GM21529 (cell line): Measurements from ENCODE around the gene FHIP1B.

Experiments used
- ATAC-seq: cut with Tn5 transposase; IDR thresholded peaks from one replicate; pipeline ENCODE4 v1.9.1; 2021; ENCODE audit not compliant: unreplicated experiment

FHIP1B gene

DNA sequence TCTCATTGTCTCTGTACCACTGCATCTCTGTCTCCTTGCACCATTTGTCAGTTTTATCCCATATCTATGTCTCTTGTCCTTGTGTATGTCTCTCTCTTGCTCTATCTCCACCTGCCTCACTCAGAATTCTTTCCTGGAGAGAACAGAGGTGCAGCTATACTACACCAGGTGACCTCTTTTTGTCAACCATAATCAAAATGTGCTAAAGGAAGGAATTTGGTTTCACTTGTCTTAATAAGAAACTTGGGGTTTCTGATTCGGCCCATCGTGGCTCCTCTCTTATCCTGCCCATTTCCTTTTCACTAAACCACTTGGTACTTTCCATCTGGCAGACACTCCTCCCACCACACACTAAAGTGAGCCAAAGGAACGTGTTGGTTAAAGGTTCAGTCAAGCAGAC is 31.1 kb downstream of the FHIP1B start:
- ATAC-seq: peak; percentile 78

DNA sequence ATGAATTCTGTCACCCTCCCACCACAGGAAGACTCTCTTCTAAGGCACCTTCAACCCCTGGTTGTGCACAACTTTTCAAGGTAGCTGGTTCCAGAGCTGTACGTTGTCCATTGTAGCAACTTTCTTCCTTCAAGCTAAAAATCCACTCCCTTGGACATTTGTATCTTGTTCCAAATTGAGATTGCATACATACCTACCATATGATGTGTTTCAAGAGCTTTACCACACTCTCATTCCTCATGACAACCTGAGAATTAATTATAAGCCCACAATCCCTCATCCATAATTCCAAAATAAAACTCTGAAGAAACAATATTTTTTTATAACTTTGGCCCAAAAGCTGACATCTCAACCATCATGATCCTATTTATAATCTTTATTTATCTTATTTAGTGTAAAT is 32.4 kb downstream of the FHIP1B start:
- ATAC-seq: no peak

DNA sequence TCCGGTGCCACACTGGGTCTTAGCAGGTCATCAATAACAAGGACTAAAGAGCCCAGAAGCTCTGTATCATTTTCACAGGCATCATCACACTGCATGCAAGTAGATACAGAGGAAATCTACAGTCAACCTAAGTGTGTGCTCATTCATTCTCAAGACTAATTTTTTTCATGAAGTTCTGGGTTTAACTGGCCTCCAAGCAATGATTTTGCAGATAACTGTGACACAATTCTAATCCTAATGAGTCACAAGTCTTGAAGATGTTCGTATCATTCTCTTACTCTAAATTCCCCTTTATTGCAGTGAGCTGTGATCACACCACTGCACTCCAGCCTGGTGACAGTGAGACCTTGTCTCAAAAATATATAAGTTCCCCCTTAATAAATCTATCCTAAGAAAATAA is 33.0 kb downstream of the FHIP1B start:
- no peak for ATAC-seq

DNA sequence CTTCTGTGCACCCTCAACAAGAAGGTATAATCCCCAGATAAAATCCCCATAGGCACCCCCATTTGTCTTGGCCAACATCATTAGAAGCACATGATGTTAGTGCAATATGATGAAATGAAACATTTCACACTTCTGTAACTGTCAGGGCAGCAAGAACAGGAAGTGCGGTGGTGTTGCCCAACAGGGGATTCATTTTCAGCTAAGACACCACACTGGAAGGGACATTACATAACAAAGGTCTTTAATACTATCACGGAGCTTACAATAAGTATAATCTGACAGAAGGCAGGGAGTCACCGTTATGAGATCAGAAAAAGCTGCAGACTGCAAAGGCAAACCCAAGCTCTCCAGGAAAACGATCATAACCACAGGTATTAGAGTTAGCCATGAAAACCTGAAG is 33.5 kb downstream of the FHIP1B start:
- ATAC-seq: no peak

DNA sequence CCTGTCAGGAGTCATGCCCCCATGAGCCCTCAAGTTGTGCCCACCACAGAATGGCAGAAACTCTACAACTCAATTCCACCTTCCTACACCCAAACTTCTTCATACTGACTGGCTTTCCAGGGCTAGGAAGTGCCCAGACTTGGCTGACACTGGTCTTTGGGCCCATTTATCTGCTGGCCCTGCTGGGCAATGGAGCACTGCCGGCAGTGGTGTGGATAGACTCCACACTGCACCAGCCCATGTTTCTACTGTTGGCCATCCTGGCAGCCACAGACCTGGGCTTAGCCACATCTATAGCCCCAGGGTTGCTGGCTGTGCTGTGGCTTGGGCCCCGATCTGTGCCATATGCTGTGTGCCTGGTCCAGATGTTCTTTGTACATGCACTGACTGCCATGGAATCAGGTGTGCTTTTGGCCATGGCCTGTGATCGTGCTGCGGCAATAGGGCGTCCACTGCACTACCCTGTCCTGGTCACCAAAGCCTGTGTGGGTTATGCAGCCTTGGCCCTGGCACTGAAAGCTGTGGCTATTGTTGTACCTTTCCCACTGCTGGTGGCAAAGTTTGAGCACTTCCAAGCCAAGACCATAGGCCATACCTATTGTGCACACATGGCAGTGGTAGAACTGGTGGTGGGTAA is 35.1 kb downstream of the FHIP1B start, which contains the start of gene OR52W1:
Gene OR52W1, plus strand, starts transcription at position 51 of the 637 bp plus-strand sequence. Its CDS starts 0 bp downstream, at position 51.
- no peak for ATAC-seq

DNA sequence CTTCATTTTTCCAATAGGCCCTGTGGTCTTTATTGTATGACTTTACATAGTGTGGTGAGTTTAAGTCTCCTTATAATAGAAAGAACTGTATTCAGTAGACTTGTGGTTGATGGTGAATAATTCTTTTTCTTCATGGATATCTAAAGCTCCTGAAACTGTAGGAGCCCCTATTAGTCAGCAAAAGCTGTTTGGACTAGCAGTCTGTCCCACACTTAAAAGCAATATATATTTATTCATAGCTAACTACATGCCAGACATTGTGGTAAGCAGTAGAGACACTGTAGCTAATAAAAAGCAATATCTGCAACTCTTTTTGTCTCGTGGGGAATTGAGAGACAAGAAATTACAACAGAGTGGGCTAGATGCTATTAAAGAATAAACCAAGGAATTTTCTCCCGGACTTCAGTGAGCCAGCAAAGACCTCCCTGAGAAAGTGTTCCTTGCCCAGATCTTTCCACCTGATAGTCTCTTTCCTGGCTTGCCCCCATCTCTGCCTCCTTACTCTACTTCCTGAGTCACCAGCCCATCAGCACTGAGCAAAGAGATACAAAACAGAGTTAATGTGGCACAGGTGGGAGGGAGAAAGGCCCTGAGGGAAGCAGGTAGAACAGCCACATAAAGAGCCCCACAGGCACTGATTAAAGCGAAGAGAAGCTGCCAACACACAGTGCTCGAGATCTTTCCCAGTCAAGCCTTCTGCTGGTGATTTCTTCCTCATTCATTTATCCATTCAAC is 36.8 kb downstream of the FHIP1B start:
- ATAC-seq: no peak

DNA sequence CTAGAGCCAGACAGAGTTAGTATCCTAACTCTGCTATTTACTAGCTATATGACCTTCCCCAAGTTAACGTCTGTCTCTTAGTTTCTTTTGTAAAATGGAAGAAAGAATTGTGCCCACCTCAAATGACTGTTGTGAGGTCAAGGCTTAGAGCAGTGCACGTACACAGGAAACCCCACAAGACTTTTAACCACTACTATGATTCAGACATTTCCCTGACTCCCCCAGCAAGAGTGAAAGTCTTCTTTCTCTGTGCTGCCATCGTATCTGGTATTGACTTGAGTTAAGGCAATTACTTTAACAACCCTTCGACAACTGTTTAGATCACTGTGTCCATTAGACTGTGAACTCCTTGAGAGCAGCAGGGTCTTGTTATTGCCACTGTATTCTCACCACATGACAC is 38.0 kb downstream of the FHIP1B start:
- no peak for ATAC-seq

DNA sequence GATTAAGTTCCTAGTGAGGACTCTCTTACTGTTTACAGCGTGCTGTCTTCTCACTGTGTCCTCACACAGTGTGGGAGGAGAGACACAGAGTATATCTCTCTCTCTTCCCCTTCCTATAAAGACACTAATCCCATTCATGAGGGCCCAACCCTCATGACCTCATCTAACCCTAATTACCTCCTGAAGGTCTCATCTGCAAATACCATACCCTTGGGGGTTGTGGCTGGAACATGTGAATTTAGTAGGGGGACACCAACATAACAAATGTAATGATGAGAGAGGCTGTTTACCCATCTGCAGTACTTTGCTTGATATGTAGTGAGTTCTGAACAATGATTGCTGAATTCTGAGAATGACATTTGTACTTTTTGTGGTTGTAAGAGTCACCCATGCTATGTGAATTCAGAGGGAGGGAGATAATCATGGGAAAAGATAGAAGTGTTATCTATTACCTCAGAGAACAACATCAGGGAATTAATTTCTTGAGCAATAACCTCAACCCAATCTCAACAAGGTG is 40.3 kb downstream of the FHIP1B start:
- no peak for ATAC-seq

DNA sequence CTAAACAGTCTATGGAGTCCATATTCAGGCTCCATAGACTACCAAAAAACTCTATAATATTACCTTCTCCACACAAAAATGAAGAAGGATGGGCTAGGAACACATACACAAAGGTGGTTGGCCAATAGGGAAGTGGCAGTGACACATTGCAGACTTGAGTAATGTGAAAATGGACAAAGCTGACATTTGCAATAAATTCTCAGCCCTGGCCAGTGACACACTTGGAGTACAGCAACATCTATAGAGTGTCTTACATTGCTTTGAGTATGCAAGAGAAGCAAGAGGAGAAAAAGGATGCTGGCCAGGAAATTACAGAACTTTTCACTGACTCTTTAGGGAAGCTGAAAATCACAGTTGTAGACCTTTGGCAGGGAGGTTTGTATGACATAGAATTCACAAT is 42.7 kb downstream of the FHIP1B start:
- no peak for ATAC-seq

DNA sequence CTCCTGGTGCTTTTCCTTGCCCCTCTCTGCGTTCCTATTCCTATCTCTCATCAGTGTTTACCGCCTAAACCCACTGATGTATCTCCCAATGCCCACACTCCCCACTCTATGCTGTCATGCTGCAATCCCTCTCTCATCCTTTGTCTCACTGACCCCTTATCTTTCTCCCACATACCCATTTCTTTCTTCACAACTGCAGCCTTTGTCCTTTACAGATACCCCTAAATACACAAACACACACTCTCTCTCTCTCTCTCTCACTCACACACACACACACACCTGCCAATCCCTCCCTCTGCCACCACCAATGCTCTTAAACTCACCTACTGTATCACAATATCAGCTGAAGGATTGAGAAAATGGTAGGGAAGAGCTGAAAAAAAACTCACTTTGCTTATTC is 59.0 kb downstream of the FHIP1B start:
- no peak for ATAC-seq

DNA sequence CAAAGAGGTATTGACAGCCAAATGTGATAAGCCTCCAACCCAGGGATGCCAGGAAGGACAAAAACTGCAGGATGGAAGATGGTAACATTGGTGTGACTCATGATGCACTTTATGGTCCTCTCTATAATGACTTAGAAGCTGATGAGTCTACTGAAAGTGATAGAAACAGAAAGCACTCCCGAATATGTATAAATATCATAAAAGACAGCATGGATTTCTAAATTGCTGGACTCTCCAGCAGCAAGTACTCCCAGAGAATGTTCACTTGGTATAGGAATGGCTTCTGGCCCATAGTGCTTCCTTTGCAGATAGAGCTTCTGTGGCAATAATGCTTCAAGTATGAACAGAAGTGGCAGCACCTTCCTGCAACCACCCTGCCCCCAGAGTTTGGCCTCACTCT is 64.2 kb downstream of the FHIP1B start, which contains the start of gene OR52B2:
Gene OR52B2, minus strand, starts transcription at position 101 of the 400 bp plus-strand sequence. Its CDS starts 0 bp downstream, at position 101.
- ATAC-seq: no peak
